ENCODE measurements around the gene TAF6L. TPM values are rescaled to one million over a fixed set of nuclear protein-coding genes. Genes with fewer than 3 reads are reported as not detected.
A peak's percentile ranks its signal among the peaks of the same experiment; 100 is the strongest.

TAF6L gene
- total and polyA plus RNA-seq, 9 of the 15 experiments (the other 6 are each of a cell fraction or from before 2014, with no cell fraction given), result 0.04 to 45.5 (median 20.8) TPM

GRCh38 chr11:62787005-62787759, 16.0 kb downstream of the TAF6L start, which contains the start of gene TMEM179B (continued):
- peak; percentile 89; the same call in 1 of the 2 replicates for TF ChIP-seq PHF8 (IDR thresholded peaks at IDR 0.05; ENCODE audit: borderline replicate concordance, low read length)
- peak; percentile 32; the same call in 1 of the 2 replicates for TF ChIP-seq ZNF263 (CRISPR knock-in tag; IDR thresholded peaks at IDR 0.05; ENCODE audit: borderline replicate concordance)
- TF ChIP-seq CTCFL (IDR thresholded peaks at IDR 0.05; ENCODE audit: borderline replicate concordance, insufficient read depth, low read depth, low read length, poor library complexity, severe bottlenecking), result peak; percentile 10
- TF ChIP-seq ZNF224 (CRISPR knock-in tag; IDR thresholded peaks at IDR 0.05), result 0 out of 2 replicates have a peak, but pooled peaks have one; percentile 37
- TF ChIP-seq ZNF592 (IDR thresholded peaks at IDR 0.05), result peak; percentile 51; the same call in 1 of the 2 replicates
- peak; percentile 95 for TF ChIP-seq TFAP4 (CRISPR knock-in tag; IDR thresholded peaks at IDR 0.05; ENCODE audit: borderline replicate concordance)
- no peak for TF ChIP-seq NFATC3 (IDR thresholded peaks at IDR 0.05)
- TF ChIP-seq GABPA (tag; conservative IDR thresholded peaks at IDR 0.05; ENCODE audit: low read depth), result peak; percentile 98
- TF ChIP-seq E2F8 (IDR thresholded peaks at IDR 0.05; ENCODE audit: low read depth, partially characterized antibody), result peak; percentile 87
- TF ChIP-seq GABPB1 (CRISPR knock-in tag; IDR thresholded peaks at IDR 0.05), result peak; percentile 99
- TF ChIP-seq CLOCK (CRISPR knock-in tag; IDR thresholded peaks at IDR 0.05; ENCODE audit: borderline replicate concordance), result no peak
- peak; percentile 94; the same call in 1 of the 2 replicates for TF ChIP-seq IRF2 (CRISPR knock-in tag; IDR thresholded peaks at IDR 0.05)
